GM10266 (cell line): ENCODE measurements around the gene AKNA.
A peak's percentile ranks its signal among the peaks of the same experiment; 100 is the strongest.

ENCODE experiments used
- DNase-seq: peaks from one replicate; pipeline ENCODE4 v3.0.0; 2012; ENCODE audit errors: extremely low spot score
- TF ChIP-seq, protein P1 (sequence below): IDR thresholded peaks from 2 replicates; pipeline ENCODE4 v1.5.1; 2012; ENCODE audit warnings: mild to moderate bottlenecking, low read depth; ENCODE audit not compliant: control insufficient read depth, insufficient read depth; ENCODE audit errors: missing control alignments

Gene AKNA

DNA sequence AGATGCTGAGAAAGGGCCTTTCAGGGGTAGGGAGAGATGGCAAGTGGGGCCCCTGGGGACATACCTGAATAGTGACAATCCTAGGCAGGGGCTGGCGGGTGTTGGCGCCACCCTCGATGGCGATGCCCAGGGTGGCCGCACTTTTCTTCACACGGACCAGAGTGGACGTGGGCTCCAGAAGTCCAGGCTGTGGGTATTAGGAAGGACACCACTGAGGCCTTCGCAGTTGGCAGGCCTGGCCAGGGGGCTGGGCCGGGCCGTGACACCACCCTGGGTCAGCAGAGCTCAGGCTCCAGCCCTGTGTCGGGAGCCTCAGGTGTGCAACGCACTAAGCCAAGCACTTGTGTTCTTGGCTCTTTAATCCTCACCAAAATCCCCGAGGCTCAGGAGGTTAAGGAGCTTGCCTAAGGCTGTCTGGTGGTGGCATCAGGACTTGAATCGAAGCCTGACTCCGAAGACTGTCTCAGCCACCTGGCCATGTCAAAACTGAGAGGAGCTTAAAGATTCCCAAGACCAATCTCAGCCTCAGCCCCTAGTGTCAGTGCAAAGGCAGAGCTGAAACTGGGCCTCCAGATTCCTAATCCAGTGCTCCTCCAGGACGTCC is 15.5 kb upstream of the AKNA start:
- no peak for DNase-seq

DNA sequence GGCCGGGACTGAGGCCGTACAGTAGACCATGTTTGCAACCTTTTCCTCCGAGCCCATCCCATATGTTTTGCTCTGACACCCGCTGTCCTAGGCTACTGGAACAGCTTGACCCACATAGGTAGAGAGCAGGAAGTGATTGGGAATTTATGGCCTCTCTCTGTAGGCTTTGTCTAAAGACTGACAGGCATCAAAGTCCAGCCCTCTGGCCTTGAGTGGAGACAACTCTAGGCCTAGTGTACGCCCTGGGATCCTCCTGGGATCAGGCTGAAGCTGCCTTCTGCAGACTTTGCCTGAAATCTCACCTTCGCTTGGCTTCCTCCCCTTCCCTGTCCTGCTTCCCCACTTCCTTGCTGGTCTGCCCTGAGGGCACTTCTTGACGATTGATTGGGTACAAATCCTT is 13.6 kb upstream of the AKNA start:
- no peak for DNase-seq
- TF ChIP-seq, protein P1, sequence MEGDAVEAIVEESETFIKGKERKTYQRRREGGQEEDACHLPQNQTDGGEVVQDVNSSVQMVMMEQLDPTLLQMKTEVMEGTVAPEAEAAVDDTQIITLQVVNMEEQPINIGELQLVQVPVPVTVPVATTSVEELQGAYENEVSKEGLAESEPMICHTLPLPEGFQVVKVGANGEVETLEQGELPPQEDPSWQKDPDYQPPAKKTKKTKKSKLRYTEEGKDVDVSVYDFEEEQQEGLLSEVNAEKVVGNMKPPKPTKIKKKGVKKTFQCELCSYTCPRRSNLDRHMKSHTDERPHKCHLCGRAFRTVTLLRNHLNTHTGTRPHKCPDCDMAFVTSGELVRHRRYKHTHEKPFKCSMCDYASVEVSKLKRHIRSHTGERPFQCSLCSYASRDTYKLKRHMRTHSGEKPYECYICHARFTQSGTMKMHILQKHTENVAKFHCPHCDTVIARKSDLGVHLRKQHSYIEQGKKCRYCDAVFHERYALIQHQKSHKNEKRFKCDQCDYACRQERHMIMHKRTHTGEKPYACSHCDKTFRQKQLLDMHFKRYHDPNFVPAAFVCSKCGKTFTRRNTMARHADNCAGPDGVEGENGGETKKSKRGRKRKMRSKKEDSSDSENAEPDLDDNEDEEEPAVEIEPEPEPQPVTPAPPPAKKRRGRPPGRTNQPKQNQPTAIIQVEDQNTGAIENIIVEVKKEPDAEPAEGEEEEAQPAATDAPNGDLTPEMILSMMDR: no peak

More for the DNA sequence above, 15.5 kb upstream of the AKNA start:
- TF ChIP-seq, protein P1: no peak

DNA sequence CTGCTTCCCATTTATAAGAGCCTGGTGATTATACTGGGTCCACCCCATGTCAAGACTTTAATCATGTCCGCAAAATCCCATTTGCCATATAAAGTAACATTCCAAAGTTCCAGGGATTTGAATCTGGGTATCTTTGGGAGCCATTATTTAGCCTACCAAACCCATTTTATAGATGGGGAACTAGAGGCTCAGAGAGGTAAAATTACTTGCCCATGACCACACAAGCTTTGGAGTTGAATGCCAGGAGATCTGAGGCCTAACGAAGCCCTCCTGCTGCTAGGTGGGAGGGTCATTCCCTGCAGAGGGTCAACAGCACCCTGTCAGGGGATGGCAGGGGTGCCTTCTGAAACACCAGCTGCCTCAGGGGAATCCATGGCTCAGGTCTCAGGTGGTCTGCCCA is 13.0 kb upstream of the AKNA start:
- TF ChIP-seq, protein P1: no peak
- no peak for DNase-seq

DNA sequence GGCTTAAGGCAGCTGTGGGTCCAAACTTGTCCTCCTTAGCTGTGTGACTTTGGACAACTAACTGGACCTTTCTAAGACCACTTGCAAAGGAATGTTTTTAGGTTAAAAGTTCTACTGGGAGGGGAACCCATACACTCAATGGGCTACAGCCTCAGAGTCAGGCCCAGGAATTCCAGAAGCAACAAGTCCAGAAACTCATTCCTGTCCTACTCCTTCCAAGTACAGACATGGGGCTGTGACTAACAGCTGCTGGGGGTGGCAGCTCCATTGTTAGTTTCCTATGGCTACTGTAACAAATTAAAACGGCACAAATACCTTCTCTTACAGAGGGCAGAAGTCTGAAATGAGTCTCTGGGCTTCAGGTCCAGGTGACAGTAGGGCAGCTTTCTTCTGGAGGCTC is 12.4 kb upstream of the AKNA start:
- DNase-seq: no peak
- TF ChIP-seq, protein P1: no peak

DNA sequence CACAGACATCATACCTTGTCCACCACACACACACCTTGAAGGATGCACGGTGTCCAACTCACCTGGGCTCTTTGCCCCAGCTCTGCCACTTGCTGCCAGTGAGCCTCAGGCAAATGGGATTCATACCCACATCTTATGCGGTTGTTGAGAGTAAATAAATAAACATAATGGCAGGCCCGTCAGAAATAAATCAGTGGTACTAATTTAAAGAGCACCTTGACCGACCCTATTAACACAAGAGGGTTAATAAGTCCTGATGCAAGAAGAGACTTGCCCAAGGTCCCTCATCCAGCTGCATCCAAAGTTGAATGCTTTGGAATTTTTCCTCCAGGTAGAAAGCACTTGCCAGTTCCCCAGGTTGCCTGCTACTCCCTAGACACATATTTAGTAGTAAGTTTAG is 11.6 kb upstream of the AKNA start:
- TF ChIP-seq, protein P1: no peak
- no peak for DNase-seq

DNA sequence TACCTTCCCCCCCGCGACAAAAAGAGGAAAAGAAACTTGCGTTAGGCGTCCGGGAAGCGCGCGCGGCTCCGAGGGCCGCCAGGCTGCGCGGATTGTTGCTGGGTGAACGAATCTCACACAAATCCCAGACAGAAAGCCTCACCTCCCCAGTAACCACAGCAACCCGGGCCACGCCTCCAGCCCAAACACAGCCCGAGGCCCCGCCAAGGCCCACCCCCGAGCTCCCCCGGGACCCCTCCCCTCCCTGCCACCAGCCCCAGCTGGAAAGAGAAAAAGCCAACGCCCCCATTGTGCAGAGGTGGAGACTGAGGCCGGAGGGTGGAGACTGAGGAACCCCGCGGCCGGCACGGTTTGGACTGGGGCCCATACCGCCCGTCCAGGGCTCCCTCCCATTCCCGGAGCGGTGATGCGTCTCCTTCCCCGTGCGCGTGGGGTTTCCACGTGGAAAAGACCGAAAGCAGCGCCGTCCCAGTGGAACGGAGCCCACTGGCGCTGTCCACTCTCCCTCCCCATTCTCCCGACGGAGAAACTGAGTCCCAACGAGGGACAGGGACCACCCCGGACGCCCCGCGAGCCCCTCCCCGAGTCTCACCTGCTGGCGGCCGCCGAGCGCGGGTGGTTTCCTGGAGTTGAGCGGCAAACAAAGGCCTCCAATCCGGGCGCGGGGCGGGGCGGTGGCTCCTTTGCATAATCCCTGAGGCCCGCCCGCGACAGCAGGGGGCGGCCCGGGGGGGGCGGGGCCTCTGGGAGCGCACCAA is 10.2 kb upstream of the AKNA start:
- DNase-seq: peak; percentile 96
- TF ChIP-seq, protein P1: no peak

DNA sequence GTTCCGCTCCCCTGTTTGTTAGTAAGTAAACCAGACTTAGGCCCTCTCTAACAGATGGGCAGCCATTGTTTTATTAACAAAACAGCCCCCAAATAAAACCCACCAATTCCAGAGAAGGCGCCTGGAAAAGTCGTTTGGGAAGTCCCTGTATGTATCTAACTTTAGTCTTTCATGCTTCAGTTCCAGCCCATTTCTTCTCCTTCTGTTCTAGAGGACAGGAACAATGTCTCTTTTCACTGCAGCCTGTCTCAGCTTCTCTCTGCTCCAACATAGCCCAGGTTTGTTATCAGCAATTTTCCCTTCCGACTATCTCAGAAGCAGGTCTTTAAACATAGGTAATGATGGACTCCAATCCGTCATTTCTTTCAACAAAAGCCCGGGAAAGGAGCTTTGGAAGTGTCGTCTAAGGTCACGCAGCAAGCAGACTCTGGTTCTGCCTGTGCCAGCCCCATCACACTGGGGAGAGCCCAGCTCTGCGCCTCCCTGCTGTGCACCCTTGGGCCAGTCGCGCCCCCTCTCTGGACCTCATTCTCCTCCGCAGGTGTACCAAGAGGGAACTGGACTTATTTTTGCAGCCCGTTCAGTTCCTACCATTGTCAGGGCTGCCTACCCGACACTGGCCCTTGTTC is 9.6 kb upstream of the AKNA start:
- DNase-seq: no peak
- TF ChIP-seq, protein P1: no peak
